CD4-positive, alpha-beta T cell treated with Interleukin-2 at 100 ng/mL for 4 hours (primary cell): Measurements from ENCODE around the gene PLCL2.
A peak's percentile ranks its signal among the peaks of the same experiment; 100 is the strongest.

ENCODE experiments used
- DNase-seq: peaks from one replicate; pipeline ENCODE4 v3.0.0-alpha.2; 2020; ENCODE audit warnings: low spot score

Gene PLCL2

DNA sequence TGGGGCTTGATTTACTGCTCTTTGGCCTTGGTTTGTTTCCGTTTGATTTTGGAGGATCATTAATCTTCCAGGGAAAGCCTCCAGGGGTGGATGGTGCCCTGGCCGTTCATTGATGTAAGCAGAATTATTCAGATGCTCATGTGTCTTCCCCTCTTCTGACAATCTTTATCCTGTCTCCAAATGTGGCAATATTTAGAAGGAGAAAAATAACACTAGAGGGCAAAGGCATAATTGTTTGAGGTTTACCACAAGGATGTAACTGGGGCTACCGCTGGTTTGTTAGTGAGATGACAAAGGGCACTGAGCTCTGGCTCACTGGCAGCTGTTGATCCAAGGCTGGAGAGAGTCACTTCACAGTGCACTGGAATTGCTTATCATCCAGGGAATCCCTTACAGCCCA, 18.2 kb upstream of the PLCL2 start:
- peak; percentile 25 for DNase-seq

DNA sequence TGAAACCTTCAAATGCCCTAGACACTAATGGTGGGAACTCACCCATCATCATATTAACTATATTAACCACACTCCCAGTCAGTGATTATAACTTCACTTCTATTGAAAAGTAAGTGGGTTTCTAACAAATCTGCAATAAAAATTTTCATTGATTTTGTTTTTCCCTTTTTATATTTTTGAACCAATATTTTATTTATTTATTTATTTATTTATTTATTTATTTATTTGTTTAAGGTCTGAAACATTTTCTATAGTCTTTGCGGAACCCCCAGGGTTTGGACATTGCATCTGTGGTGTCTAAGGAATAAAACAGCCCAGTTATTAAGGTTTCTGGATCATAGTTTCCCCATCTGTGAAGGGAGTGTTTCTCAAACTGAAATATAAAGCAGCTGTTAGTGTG, 16.2 kb upstream of the PLCL2 start:
- no peak for DNase-seq

DNA sequence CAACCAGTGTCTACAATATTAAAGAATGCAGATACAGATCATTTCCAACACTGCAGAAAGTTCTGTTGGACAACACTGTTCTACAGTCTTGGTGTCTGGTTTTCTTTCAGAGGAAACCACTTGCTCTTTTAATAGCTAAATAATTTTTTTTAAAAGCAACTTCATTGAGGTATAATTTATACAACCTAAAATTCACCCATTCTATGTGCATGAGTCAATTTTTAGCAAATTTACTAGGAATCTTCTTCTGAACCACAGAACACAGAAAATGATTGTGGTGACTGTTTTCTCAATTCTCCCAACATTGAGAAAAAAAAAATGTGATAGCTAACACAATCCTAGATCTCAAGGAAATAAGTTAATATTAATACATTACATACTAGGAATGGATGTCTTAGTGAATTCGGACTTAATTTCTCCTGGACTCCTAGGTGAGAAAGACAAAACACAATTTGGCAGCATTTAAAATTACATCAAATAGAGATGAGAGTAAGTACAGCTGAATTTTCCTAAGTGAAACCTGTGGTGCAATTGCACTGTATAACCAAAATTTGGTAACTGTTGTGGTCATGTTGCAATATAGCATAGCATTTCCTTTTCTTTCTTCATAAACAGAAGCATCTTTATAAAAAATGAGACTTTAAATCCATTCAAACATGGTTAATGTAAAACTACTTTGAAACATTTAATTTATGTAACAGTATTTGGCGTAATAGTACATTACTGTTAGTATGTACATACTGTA, 15.3 kb upstream of the PLCL2 start:
- DNase-seq = no peak

DNA sequence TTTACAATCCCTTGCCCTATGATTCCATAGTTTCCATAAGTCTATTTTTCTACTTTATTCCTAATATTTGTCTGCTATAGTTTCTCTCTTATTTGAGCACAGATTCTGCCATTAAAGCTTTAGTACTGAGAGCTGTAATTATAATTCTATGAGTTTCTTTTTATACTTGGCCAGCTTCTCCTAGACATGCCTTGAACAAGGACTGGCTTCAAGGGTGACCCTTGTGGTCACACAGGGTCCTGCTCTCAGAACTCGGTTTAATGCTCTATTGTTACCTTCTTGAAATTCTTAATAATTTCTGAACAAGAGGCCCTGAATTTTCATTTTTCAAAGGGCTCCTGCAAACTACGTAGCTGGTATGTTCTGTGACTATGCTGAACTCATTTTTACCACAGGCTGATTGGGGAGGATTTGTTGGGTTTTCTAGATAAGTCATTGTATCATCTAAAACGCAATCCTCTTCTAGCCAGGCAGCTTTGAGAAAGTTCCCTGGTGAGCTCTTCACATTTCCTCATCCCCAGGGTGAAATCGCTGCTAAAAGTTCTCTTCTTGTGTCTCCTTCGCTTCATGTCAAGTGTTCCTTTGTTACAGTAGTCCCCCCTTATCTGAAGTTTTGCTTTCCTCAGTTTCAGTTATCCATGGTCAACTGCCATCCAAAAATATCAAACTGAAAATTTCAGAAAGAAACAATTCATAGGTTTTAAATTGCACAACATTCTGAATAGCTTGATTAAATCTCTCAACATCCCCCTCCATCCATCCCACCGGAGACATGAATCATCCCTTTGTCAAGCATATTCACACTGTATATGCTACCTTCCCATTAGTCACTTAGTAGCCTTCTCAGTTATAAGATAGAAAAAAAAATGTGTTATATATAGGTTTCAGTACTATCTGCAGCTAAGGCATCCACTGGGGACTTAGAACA, 12.6 kb upstream of the PLCL2 start:
- no peak for DNase-seq

DNA sequence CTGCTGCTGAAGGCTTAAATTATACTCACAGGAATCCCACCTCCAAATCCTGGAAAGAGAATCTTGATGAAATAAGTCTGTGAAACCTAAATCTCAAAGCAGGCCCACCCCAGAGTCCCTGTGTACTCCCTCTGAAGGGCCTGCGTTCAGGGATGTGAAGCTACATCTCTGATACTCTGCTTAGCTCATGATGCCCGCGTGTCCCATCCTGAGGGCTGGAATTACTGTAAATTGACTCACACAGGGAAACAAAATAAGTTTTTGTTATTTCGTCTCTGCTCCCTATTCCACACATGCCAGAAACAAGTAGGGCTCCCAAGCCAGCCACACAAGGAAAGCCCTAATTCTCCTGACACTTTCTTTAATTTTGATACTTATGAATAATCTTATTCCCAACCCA, 10.9 kb upstream of the PLCL2 start:
- no peak for DNase-seq

DNA sequence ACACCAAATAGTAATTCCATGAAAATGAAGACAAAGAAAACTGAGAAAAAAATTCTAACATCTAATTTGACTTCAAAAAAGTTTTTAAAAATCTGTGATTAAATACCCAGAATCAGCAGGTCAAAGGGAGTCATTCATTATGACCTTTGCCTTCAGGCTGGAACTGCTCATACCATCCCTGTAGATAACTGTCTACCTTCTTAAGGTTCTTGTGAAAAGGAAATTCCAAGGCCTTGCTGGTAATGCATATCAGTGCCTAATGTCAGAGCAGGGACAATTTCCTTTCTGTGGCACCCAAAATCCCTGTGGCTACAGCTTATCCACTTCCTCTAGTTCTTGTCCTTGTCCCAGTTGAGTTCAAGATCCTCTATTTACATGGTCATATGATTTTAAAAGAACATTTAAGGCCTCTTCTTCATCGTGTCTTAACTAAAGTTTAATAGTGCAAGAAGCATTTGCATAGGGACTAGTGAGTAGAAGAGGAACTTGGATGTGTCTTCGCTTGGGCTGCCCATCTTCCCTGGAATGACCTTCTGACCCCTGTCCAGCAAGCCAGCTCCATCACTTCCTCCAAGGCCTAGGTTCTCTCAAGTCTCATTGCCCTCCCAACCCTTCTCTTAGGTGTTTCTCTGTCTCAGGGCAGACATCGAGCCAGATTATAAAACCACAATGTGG, 8.7 kb upstream of the PLCL2 start:
- DNase-seq = no peak

DNA sequence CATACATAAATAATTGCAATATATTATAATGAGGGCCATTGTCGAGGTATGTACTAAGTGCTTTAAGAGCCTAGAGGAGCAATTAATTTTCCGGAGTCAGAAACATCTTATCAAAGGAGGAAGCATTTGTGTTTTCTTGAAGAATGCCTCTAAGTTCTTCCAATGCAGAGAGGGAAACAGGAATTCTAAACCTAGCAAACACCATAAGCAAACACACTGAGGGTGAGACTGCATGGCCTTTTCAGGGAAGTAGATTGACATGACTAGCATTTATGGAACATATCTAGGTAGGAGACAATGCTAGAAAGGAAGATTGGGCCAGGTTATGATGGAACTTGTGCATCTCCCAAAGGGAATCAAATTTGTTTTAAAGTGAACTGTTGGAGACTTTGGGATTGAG, 7.2 kb upstream of the PLCL2 start:
- no peak for DNase-seq

DNA sequence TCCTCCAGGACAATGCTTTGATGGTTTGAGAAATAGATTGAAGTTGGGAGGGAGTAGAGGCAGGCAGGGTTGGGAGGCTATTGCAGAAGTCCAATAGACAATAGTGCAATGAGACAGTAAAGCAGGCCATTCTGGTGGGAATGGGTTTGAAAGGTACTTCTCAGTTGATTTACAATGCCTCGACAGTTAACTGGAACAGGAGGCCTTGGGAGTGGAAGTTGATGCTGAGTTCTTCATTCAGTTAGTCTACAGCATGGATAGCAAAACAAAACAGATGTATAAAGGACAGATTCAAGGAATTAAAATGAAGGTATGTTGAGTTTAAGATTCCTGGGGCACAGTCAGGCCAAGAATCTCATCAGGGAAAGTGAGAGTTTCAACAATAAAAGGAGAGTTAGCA, 6.8 kb upstream of the PLCL2 start:
- no peak for DNase-seq

DNA sequence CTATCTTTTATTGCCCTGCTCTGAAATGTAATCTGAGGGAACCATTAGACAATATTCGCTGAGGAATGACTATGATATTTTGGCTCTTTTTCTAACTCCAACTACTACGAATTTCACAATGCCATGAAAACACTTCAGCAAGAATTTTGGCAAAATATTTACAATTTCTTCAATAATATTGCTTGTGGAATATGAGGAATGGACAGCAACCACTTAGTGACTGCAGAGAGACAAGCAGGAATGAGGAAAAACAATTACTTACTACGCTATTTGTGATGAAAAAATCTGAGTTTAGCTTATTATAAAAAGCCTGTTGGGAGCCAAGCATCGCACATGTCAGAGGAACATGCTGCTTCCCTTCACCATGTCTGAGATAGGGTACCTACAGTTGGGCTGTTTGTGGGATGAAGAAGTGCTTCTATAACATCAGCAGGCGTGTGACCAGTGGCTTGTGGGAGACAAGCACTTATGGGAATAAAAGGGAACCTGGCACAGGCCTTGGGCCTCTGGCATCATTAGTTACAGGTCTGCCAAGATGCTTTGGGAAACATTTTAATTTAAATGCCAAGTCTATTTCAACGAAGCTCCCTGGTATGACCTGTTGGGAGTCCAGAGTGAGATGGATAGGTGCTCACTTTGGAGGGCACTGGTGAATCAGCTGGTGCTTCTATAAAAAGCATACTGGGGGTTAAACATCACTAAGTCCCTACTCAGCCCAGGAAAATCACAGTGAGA, 2.7 kb upstream of the PLCL2 start:
- DNase-seq = no peak

DNA sequence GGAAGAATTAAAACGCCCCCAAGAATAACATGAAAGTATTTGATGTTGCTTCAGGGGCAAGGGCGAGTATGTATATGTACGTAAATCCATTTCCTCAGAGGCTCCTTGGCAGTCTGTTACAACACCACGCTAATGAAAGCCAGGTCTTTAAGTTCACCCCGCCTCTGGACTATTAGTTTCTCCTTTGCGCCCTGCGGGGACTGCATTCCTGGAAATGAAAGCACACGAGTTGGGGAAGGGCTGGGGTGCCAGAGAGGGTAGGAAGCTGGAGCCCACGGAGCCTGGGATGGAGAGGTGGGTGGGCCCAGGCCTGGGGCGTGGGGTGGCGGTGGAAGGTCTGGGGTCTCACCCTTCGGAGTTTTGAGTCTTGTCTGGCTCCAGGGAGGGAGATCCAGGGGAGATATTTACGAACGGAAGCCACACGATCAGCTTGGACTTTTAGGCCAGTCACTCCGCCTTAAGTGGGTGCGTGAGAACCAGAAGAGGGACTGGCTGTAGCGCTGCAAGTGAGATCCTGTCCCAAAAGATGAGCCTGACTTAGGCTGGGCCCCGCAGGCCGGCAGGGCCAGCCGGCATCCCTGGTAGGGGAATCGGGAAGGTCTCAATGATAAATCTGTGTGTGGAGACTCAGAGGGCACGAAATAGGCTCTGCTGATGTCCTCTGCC, 1.6 kb upstream of the PLCL2 start:
- no peak for DNase-seq

DNA sequence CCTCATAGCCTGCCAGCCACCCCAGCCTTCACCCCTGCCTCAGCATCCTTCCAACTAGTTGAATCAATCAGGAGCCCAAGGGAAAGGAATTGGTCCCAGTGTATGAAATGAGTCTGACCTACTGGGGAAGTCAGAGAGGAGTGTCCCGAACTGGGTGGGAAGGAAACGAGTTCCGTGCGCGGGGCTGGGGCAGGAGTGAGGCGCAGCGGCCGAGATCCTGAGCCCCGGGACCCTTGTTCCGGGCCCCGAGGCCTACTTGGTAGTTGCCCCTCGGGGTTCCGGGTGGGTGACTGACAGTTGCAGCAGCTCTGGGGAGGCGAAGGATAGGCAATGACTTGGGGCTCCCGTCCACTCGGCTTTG, 1.1 kb upstream of the PLCL2 start:
- DNase-seq = no peak

DNA sequence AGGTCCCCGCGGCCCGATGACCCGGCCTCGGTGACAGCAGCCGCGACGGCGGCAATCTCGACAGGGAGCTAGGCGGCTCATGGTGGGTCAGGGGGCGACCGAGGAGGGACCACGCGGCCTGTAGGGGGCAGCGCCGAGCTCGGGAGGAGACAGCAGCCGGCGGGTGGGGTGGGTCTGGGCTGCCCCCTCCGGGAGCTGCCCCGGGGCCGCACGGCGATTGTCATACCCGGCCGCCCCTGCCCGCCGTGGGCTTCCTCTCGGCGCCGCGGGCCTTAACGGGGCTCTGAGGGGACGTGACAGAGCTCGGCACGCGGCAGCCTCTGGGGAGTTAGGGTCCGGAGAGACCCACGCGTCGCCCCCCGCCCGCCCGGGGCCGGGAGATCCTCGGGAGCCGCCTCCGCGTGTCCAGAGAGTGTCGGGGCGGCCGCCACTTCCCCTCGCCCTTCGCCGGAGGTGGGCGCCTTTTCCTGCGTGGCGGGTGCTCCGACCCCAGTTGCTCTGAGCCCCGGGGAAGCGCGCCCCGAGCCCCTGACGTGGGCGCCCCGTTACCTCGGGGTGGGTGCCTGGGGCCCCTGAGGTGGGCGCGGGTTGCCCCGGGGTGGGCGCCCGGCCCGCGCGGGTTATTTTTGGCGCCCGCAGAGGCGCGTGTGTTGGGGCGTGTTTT, 539 bp upstream of the PLCL2 start:
- DNase-seq = peak; percentile 72

DNA sequence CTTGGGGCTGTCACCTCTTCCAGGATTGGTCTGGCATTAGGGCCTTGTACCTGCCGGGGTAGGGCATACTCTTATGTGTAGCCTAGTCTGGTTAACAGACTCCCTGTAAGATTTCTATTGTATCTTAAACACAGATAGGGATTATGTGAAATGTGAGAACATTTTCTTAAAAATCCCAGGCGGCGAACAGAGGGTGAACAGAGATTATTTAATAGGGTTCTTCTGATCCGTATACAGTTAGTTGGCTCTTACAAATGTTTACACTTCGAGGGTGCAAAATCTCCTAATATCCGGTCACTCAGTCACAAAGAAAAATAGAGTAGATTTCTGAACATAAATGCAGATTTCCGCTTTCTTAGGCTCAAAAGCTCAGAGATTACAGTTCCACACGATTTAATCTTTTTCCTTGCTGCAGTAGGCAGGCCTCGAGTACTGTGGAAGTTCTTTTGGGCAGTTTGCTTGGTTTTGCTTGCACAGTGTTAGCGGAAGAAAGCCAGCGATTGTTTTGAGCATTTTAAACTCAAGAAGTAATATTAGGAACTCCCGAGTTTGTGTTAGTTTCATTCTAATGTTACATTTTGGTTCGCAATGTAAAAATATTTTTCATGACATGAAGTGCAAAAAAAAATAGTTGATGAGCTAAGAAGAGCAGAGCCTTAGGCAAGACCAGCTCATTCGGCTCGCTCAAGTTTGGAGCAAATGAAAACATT, 993 bp downstream of the PLCL2 start:
- peak; percentile 32 for DNase-seq

DNA sequence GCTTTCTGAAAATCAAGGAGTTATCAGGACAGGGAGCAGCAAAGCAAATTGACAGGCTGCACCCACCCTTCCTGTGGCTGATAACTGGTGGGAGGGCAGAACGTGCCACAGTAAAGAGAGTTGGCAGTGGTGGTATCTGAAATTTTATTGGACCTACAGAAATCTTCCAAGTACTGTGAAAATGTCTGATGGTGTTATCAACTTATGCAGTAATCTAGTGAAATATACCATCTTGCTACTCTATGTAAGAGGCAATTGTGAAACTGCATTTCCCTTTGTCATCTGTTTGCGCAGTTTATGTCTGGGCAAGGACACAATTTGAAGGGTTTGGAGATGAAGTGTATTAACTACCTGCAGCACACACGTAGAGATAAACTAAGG, 1.5 kb downstream of the PLCL2 start:
- peak; percentile 40 for DNase-seq

DNA sequence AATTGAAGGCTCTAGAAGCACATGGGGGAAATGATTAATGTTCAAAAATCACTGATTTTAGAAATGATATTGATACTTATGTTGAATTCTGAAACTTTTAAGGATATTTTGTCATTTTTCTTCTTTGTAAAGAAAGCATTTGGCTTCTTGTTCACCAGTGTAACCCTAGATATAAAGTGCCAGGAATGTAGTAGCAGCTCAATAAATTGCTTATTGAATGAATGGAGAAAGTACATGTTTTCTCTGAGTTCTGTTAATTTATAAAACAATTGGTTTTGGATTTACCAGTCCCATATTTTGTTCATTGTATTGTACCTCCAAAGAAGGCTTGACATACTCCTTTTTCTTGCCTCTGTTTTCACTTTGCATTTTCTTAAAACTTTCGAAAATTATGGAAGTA, 2.4 kb downstream of the PLCL2 start:
- no peak for DNase-seq

DNA sequence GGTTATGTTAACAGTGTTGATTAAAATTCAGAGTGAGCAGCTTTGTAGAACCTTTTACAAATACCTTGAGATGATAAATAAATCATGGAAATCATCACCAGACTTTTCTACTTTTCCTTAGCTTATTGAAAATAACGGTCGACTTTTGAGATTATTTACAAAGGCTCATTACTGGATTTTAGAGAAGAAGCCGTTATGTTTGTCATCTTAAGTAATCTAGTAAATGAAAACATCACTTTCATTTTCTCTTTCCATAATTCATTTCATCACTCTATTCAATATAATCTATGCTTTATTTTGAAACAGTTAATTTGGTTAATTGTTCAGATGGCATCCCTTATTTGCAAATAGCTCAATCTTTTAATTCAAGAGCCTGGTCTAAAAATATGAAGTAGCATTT, 3.6 kb downstream of the PLCL2 start:
- no peak for DNase-seq

DNA sequence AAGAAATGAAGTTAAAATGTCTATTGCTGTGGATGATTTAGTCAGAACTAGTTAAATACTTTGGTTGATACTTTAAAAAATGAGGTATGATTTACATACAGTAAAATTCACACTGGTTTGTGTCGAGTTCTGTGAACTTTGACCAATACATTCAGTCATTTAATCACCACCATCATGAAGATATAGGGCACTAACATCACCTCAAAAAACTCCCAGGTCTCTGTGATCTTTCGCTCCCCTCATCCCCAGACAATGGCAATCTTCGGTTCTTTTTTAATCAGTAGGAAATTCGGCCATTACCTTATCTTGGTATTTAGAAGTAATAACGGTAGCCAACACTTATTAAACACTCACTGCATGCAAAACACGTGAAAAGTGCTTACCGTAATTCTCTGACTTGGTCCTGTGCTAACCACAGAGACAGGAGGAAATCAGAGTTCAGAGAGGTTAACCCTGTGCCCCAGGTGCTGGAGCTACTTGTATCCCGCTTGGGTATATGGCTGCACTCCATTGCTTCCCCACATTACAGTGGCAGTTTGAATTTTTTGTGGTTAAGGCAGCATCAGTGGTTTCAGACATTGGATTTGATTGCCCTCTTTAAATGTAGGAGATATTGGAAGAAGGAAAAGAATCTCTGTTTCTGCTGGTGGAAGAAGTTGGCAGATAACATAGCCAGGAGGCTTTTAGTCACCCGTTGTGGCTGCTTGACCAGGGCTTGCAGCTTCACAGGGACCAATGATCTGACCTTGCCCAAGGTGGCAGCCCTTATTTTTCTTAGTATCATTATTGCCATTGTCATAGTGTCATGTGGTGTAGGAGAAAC, 4.2 kb downstream of the PLCL2 start:
- DNase-seq = peak; percentile 48

DNA sequence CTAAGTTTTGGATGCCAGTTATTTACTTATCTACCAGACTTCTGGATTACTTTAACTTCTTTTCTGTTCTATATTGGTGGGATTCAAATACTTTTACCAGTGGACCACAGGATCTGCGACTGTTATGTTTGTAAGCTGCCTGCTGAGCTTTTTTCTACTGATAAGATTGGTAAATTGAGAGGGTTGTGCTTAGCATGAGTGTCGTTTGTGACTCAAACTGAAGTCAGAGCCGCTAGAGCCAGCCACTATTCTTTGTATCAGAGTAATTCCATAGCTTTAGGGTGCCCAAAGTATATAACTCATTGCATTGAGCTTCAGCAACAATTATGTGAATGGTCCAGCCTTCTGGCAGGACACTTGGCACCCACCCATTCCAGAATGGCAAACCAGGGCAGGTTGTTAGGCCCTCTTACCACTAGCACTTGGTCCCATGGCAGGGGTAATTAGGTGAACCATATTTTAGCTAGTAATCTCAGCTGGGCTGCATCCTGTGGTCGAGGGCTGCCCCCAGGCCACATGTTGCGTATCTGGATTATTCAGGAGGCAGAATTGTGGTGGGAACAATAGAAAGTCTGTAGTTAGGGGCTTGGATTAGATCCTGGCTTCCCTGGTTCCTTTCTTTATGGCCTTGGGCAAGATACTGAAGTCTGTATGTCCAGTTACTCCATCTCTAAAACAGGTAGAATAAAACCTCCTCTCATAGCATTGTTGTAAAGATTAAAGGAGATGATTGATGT, 6.0 kb downstream of the PLCL2 start:
- no peak for DNase-seq

DNA sequence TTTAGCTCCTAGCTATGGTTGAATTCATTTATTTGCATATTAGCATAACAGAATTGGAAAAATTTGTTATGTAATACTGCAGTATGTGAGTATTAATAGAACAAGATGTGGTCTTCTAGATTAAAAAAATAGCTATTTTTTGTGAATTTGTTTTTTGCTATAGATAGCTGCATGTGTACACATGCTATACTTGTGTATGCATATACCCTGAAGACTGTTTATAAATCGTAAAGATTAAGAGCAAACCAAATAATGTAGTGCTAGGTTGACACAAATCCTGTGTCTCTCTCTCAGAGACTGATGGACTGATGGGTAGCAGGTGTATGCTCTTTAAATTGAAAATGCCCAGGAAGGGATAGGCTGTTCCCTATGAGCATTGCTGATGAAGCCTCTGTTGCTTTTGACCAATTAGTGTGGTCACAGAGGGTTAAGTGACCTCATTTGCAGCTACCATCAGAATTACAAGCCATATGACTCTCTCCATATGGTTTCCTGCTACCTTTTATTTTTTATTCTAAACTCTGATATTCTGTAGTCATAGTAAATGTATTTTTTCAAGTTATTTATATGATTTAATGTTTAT, 9.0 kb downstream of the PLCL2 start:
- DNase-seq = no peak
